NCI-H2171 (cell line): ENCODE data around the gene SNX5.

Source experiments
- DNase-seq: peaks from one replicate; lab custom pipeline; 2025; lab: John Stamatoyannopoulos, UW

SNX5 gene

DNA sequence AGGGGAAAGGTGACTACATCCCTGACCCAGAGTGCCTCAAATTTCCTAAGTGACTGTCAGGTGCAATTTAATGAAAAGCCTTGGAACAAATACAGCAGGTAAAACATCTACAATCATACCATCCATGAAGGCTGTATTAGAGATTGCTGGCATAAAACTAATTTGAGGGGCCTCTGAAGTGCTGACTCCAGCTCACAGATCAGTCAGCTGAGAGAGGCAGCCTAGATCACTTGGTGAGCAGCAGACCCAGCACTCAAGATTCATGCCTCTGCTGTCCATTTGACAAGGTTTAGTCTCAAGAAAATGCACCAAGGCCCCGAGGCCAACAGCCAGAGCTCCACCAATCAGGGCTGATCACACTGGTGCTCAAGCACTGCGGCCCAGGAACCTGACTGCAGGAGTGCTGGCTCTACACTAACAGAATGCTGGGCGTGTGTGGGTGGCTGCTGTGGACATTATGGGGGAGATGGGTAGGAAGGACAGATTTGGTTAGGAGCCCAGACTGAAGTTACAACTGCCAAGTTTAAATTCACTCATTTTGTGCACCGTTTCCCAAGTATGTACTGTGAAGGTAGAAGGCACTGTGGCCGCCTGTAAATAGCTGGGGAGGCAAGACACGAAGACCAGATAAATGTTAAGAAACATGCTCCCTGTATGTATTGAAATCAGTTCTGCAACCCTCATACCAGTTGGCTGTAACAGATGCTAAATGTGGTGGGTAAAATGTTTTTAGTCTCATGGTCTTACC, 28.2 kb downstream of the SNX5 start:
- DNase-seq = no peak

DNA sequence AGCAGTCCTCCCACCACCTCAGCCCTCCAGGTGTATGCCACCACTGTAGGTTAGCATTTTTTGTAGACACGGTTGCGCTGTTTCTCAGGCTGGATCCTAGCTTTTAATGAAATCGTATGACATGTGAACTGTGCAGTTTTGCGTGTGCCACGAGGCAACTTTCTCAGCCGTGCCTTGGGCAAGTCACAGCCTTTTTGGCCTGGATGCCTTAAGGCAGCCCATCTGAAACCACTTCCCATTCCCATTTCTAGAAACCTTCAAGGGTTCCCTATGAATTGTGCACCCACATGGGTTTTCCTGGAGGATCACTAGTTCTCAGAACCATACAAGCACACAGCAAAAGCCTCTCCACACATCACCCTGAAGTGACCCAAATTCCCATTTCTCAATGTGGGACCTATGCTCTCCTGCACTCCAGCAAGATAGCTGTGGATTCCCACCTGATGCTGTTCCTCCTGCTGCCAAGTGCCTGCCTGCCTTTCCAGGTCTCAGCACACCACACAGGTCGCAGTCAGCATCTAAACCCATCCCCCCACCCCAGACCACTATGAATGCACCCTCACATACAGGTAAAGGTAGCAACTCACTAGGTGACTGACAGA, 28.9 kb downstream of the SNX5 start:
- DNase-seq = no peak

DNA sequence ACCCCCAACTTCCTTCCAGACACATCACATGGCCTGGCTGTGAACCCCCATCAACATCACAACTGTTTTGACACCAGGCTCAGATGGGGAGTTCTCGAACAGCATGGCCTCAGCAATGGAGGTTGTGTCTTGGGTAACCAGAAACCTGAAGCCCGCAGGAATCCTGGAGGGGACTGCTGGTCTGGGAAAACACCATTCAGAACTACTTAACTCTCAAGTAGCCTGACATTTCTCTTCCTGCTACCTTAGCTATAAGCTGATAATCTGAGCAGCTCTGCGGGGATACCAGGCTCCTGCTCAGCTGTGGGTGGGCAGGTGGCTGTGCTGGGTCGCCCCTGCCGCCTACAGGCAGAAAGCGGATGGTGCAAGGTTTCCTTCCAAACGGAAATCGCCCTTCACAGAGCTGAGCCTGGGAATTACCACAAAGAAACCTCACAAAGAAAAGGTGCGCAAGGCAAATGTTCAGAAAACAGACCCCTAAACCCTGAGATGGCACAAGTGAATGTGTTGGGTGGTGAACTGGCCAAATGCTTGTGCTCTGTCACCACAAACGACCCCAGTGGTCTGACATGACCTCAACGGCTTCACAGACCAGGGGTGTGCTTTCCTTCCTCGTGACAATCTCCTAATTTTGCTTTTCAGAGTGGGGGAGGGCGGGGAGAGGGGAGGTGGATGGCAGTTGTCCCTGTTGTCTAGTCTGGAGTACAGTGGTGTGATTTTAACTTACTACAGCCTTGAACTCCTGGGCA, 29.5 kb downstream of the SNX5 start:
- peak; percentile 60 for DNase-seq

DNA sequence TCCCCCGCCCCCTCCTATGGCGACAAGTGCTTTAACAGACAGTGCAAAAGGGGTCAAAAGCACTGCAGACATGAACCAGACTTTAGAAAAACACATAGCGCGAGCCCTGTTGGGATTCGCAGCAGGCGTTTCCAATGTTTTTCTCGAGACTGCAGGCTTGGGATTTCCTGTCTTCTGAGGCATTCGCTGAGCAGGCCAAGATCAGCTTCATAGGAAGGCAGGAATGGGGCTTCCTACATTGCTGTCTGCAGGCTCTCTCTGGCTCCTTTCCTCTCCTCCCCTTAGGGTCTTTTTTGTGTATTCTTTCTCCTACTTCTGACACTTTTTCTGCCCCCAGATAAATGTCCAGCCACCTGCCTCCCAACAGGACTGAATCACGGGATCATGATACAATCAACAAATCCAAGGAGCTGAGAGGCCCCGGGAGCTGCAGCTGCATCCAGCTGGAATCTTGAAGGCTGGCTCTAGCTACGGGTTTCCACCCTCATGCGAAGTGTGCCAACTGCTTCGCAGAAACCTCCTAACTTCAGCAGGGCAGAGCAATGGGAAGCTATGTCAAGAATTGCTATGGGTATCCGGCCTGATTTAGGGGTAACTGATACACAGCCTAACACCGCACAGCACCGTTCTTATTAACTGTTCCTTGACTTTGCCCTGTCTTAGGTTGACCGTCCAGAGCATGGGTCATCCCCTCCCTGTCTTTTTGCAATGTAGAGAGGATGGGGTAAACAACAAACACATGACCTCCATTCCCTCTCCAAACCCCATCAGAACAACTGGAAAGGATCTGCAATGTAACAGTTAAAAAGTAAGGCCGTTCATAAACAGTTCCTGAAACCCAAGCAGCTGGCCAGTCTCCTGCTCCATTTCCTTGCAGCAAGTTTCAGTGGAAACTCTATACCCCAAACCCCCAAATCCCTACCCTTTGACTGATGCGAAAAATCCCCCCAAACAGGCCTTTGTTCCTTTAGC, 31.5 kb downstream of the SNX5 start:
- DNase-seq = no peak

DNA sequence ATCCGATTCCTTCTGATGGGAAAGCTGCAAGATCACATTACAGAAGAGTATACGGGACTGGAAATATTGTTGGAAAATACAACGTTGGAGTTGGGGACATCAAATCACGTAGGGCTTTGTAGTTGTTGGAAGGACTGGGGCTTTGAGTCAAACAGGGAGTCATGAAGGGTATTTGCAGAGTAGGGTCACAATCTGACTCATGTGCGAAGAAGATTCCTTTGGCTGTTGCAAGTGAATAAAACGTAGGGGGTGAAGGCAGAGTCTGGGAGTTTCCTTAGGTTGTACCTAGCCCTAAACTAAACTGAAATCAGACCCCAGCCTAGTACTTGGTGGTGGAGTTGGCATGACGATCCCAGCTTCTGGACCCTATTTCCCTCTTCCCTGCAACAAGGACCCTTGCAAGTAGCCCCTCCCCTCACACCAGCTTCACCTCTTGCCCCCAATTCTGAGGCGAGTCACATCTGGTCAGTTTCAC, 32.3 kb downstream of the SNX5 start:
- no peak for DNase-seq

DNA sequence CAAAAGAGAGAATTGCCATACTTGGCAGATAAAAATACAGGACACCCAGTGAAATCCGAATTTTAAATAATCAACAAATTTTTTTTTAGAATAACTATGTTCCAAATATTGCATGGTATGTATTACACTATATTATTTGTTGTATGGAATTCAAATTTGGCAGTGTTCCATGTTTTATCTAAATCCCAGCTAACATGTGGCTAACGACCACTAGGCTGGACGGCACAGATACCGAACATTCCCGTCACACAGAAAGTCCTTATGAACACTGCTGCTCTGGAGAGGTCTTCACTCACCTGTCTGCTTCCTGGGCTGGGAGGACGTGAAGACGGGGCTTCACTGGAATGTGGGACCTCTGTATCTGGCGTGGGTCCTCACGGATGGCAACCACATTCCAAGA, 32.8 kb downstream of the SNX5 start:
- DNase-seq = no peak

DNA sequence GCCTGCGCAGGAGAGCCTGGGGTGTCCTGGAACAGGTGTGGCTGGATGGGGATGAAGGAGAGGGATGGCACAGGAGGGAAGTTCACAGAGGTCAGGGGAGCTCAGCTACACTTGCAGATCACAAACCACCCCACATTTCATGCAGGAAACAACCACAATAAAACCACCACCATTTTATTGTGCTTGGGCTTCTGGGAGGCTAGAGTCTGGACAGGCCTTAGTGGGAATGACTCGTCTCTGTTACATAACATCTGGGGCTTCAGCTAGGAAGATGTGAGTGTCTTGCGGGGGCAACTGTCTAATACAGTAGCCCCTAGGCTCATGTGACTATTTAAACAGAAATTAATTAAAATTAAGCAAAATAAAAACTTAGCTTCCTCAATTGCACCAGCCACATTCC, 33.4 kb downstream of the SNX5 start:
- no peak for DNase-seq

DNA sequence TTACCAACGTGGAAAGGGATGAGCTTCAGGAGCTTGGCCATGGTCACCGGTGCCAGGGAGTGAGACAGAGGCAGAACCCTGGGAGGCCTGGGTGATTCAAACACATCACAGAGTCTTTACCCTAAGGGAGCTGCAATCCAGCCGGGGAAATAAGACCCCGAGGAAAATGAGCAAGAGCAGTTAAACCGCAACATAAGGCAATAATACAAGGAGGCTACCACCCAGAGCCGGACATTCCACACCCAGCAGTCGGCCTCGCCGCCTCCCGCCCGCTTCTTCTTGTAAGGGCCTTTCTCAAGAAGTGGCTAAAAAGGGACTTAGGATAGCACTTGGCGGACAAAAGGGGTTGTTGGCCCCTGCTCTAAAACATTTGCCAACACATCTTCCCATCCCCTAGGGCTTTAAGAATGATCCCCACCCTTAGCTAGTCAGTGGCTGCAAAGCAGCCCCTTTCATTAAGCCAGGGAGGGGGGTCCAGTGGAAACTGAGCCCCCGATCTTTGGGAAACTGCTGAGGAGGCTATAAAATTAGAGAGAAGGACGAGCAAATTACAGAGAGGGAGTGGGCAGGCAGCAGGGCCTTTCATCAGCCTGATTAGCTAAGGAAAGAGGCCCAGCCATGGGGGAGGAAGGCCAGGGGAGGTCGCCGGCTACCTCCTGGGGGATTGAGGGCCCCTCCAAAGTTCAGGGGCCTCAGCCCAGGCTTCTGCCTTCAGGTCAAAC, 34.3 kb downstream of the SNX5 start:
- DNase-seq = no peak

DNA sequence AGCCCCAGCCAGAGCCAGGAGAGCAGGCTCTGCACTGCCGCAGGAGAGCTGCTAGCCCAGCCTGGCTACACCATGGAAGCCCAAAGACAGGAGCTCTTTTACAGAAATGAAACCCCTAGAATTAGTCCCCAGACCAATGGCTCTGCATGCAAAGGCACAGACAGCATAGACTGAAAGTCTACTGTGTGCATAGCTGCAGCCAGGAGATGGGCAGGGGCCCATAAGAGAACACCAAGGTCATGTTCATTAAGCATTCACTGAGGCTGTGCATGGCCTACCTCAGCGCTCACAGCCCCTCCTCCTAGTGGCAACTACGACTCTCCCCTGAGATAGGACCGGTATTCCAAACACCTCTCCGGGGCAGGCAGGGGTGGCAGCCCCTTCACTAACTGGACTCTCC, 34.9 kb downstream of the SNX5 start:
- DNase-seq = no peak

DNA sequence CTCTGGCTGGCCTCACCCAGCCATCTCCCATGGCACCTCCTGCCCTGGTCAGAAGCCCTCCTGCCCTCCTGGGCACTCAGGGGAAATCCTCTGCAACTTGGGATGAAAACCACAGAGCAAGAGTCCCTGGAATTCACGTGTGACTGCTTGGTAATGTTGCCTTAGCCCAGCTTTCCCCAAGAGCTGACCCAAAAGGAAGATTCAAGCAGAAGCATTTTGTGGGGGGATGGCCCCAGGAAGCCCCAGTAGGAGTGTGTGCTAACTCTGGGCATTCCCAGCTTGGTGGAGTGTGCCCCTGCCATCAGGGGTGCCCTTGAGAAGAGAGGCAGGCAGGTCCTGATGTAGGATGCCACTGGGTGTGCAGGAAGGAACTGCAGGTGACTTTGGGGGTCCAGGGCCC, 35.5 kb downstream of the SNX5 start:
- DNase-seq = no peak

DNA sequence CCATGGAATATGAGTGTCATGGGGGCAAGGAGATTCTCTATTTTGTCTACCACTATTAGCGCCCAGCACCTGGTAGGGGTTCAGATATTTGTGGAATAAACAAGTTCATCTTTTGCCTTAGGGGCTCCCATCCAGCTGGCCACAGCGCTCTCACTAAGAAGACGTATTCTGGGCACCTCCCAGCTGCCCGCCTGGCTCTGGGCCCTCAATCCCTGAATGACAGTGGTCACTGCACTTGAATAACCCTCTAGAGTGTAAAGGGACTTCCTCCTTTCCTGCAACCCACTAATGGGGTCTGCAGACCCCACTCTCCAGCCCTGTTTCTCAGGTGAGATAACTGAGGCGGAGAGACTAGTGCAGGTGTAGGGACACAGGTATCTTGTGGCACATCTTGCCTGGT, 36.2 kb downstream of the SNX5 start:
- no peak for DNase-seq

DNA sequence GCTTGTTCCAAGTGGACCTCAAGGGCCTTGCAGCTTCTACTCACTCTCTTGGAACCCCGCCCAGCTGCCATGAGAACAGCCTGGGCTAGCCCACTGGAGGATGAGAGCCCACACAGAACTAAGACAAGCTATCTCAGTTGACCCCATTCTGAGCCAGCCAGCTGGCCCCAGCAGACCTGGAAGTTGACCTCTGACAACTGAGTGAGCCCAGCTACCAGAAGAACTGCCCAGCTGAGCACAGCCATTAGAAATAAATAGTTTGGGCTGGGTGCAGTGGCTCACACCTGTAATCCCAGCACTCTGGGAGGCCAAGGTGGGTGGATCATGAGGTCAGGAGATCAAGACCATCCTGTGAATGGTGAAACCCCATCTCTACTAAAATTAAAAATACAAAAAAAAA, 37.1 kb downstream of the SNX5 start:
- no peak for DNase-seq

DNA sequence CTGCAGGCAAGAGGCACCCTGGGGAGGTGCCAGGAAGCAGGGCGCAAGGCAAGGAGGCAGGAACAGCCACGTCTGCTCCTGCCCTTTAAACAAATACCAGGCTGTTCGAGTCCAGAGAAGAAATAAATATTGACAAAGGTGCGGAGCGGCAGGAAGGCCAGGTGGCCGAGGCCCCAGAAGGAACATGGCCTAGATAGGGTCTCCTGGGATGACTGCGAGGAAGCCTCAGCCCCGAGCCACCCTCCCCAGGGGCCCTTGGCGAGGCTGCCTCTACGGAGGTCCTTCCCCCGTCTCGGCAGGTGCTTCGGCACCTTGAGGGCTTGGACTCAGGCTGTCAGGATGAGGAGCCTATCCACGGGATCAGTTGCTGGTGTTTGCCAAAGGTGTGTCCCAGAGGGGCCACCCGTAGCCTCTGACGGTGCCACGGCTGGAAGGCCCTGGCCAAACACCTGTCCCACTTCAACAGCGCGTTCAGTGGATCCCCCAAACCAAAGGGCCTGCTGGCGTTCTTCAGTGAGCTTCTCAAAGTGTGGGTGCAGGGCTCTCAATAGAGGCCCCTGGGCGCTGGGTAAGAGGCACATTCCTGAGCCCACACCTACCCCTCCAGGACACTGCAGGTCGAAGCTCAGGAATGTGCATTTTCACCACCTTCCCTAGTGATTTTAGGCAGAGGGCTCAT, 39.8 kb downstream of the SNX5 start:
- DNase-seq = no peak

DNA sequence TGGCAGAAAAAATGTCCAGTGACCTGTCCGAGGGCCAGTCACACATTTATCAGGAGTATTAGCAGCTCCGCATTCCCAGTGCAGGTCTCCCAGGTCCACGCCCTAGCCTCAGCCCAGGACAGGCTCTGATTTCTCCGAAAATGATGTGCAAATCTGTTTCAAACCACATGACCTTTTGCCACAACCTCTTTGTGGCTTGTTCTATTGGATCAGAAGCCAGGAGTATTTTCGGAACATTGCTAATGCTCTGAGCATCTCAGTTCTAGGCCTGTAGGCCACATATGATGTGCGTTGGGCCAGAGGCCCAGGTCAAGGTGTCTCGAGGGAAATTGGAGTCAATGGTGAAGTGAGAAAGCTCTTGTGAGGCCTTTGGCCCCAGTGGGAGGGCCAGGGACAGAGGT, 40.4 kb downstream of the SNX5 start:
- no peak for DNase-seq

DNA sequence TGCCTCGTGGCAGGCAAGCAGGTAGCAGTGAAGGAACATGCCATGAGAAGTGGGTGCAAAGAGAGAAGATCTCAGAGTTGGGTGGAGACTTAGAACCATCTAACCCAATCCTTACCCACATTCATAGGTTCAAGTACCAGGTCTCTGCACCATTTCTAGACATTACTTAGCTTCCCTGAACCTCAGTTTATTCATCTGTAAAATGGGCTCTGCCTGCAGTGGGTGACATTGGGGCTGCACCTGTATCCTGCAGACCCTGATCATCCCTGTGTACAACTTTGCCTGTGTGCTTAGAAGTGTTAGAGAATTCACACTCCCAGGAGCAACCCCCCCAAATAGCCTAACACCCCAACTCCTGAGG, 42.7 kb downstream of the SNX5 start:
- no peak for DNase-seq

DNA sequence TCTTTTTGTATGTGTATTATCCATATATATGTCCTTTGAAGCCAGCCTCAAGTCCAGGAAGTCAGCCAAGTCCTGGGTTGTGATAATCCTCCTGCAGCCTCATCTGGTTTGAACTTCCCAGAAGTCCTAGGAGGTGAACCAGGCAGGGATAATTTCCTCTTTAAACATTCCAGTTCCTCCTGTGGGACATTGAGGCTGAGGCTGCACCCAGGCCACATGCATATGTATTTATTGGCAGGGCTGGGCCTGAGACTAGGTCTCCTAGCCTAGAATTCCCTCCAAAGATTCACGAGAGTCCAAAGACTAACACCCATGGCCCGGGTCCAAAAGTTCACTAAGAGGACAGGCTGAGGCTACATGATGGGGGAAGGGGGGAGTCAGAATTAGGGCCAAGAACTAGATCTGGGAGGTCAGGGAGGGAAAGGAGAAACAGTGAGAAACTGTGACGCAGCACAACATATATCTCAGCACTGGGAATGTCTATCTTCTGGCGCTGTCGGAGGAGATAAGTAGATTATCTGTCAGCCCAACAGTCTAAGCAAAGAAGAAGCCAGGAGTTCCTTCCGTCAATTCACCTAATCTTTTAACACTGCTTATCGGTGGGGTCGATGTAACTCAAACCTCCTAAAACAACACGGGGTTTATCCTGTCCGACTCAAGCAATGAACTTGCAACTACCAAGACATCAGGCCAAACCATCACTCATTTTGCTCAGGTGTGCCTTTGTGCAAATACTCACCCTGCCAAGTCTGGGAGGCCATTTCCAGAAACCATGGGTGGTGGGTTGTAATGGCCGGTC, 43.3 kb downstream of the SNX5 start:
- no peak for DNase-seq

DNA sequence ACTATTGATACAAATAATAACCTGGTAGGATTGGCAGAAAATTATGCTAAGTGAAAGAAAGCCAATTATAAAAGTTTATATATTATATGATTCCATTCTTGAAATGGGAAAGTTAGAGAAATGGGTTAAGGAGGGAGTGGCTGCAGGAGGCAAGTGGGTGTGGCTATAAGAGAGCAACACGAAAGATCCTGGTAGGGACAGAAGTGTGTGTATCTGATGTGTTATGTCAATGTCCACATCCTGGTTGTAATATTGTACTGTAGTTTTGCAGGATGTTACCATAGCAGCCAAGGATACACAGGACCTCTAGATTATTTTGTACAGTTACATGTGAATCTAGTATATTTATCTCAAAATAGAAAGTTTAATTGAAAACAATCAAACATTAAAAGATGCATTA, 46.8 kb downstream of the SNX5 start:
- no peak for DNase-seq

DNA sequence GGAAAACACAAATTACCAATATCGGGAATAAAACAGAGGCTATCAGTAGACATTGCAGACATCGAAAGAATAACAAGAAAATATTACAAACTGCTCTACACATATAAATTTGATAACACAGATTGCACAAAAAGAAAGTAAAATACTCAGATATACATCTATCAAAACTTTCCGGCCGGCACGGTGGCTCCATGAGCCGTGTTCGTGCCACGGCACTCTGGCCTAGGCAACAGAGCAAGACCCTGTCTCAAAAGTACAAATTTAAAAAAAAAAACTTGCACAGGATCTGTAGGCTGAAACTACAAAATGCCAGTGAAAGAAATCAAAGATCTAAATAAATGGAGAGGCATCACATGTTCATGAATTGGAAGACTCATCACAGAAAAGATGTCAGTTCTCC, 49.4 kb downstream of the SNX5 start:
- DNase-seq = no peak

DNA sequence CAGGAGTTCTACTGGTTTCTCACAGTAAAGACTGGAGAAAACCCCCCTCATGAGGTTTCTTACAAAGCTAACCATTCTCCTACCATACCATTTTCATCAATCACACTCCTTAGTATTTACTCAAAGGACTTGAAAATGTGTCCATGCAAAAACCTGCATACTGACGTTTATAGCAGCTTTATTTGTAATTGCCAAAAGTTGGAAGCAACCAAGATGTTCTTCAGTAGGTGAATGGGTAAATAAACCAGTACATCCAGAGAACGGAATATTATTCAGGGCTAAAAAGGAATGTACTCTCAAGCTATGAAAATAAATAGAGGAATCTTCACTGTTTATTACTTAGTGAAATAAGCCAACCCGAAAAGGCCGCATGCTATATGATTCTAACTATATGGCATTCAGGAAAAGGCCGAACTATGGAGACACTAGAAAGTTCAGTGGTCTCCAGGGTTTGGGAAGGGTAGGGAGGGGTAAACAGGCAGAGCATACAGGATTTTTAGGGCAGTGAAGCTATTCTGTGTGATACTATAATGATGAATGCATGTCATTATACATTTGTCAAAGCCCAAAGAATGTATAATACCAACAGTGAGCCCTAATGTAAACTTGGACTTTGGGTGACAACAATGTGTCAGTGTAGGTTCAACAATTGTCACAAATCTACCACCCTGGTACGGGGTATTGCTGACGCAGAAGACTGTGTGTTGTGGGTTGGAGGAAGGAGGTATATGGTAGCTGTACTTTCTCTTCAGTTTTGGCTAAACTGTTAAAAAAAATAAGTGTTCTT, 50.6 kb downstream of the SNX5 start:
- DNase-seq = no peak
